Measurements from ENCODE around the gene EPS8L2.

DNA sequence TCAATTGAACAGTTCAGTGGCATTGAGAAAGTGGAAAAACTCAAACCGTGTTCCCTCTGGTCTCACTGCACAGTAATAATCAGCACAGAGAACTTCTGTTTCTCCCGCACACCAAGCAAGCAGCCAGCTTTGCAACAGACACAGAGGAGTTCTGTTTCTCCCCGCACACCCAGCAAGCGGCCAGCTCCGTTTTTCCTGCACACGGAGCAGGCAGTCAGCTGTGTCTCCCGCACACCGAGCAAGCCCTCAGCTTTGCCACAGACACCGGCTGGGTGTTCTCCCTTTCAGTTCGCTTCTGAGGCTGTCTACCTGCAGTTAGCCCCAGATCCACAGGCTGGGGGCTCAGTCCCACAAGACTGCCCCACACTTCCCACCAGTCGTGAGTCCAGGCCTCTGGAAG, 31.3 kb downstream of the EPS8L2 start:
- TF ChIP-seq, protein P1, sequence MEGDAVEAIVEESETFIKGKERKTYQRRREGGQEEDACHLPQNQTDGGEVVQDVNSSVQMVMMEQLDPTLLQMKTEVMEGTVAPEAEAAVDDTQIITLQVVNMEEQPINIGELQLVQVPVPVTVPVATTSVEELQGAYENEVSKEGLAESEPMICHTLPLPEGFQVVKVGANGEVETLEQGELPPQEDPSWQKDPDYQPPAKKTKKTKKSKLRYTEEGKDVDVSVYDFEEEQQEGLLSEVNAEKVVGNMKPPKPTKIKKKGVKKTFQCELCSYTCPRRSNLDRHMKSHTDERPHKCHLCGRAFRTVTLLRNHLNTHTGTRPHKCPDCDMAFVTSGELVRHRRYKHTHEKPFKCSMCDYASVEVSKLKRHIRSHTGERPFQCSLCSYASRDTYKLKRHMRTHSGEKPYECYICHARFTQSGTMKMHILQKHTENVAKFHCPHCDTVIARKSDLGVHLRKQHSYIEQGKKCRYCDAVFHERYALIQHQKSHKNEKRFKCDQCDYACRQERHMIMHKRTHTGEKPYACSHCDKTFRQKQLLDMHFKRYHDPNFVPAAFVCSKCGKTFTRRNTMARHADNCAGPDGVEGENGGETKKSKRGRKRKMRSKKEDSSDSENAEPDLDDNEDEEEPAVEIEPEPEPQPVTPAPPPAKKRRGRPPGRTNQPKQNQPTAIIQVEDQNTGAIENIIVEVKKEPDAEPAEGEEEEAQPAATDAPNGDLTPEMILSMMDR (IDR thresholded peaks at IDR 0.05; ENCODE audit: low read depth, low read length, missing input control), result no peak
- TF ChIP-seq HNF4A (conservative IDR thresholded peaks at IDR 0.05) (no peak), TAF1 (conservative IDR thresholded peaks at IDR 0.05) (no peak)
- TF ChIP-seq, protein P2, sequence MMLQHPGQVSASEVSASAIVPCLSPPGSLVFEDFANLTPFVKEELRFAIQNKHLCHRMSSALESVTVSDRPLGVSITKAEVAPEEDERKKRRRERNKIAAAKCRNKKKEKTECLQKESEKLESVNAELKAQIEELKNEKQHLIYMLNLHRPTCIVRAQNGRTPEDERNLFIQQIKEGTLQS (IDR thresholded peaks at IDR 0.05), result no peak
- TF ChIP-seq, protein P3, sequence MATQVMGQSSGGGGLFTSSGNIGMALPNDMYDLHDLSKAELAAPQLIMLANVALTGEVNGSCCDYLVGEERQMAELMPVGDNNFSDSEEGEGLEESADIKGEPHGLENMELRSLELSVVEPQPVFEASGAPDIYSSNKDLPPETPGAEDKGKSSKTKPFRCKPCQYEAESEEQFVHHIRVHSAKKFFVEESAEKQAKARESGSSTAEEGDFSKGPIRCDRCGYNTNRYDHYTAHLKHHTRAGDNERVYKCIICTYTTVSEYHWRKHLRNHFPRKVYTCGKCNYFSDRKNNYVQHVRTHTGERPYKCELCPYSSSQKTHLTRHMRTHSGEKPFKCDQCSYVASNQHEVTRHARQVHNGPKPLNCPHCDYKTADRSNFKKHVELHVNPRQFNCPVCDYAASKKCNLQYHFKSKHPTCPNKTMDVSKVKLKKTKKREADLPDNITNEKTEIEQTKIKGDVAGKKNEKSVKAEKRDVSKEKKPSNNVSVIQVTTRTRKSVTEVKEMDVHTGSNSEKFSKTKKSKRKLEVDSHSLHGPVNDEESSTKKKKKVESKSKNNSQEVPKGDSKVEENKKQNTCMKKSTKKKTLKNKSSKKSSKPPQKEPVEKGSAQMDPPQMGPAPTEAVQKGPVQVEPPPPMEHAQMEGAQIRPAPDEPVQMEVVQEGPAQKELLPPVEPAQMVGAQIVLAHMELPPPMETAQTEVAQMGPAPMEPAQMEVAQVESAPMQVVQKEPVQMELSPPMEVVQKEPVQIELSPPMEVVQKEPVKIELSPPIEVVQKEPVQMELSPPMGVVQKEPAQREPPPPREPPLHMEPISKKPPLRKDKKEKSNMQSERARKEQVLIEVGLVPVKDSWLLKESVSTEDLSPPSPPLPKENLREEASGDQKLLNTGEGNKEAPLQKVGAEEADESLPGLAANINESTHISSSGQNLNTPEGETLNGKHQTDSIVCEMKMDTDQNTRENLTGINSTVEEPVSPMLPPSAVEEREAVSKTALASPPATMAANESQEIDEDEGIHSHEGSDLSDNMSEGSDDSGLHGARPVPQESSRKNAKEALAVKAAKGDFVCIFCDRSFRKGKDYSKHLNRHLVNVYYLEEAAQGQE (IDR thresholded peaks at IDR 0.05), result no peak
- TF ChIP-seq, protein P4, sequence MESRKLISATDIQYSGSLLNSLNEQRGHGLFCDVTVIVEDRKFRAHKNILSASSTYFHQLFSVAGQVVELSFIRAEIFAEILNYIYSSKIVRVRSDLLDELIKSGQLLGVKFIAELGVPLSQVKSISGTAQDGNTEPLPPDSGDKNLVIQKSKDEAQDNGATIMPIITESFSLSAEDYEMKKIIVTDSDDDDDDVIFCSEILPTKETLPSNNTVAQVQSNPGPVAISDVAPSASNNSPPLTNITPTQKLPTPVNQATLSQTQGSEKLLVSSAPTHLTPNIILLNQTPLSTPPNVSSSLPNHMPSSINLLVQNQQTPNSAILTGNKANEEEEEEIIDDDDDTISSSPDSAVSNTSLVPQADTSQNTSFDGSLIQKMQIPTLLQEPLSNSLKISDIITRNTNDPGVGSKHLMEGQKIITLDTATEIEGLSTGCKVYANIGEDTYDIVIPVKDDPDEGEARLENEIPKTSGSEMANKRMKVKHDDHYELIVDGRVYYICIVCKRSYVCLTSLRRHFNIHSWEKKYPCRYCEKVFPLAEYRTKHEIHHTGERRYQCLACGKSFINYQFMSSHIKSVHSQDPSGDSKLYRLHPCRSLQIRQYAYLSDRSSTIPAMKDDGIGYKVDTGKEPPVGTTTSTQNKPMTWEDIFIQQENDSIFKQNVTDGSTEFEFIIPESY (IDR thresholded peaks at IDR 0.05), result no peak
